Fibroblast of villous mesenchyme (primary cell): Measurements from ENCODE around the gene ARID3A. TPM values are rescaled to one million over a fixed set of nuclear protein-coding genes. Genes with fewer than 3 reads are reported as not detected.

Experiments
- DNase-seq: peaks from one replicate; pipeline ENCODE4 v3.0.0-alpha.2; 2010; ENCODE audit warnings: low read depth
- H3K4me3 ChIP-seq: 2 replicates; pipeline ENCODE4 v1.5.1; 2011; ENCODE audit warnings: low read depth, mild to moderate bottlenecking, low read length
- CTCF ChIP-seq: IDR thresholded peaks from 2 replicates; pipeline ENCODE4 v1.5.1; 2012; ENCODE audit warnings: low read depth, mild to moderate bottlenecking, low read length; ENCODE audit not compliant: insufficient read depth
- total RNA-seq: library from RNA; depleted of rRNA; stranded (reverse); fragments of >200 nt; gene quantifications from 2 replicates; pipeline ENCODE4 v1.2.3, GENCODE V29; 2012

Gene ARID3A
- total RNA-seq, 1 donor, result 45.8 TPM

DNA sequence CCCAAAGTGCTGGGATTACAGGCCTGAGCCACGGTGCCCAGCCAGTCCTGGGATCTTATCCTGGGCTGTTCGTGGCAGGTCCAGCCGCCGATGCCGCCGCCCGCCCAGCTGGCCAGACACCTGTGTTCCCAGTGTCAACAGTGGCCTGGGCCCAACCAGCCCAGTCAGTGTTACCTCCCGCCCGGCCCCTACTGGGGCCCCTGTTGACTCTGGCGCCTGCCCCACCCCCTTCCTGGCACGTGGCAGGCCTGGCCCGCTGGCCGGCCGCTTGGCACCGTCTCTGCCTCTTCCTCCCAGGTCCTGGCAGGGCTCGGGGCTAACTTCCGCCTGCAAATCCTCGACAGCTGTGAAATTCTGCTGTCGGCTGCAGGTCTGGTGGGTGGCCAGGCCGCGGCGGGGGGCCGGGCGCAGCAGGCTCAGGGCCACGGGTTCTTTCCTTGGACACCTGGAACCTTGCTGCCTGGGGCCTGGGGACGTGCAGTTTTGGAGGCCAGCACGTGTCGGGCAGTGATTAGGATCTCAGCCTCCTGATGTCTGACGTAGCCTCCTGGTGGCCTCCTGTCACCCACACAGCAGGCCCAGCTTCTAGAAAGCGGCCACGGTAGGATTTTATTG lies 9.1 kb downstream of the ARID3A start:
- TF ChIP-seq CTCF, result no peak
- peak; percentile 85 for DNase-seq
- H3K4me3 ChIP-seq, result no peak overlapping the region

DNA sequence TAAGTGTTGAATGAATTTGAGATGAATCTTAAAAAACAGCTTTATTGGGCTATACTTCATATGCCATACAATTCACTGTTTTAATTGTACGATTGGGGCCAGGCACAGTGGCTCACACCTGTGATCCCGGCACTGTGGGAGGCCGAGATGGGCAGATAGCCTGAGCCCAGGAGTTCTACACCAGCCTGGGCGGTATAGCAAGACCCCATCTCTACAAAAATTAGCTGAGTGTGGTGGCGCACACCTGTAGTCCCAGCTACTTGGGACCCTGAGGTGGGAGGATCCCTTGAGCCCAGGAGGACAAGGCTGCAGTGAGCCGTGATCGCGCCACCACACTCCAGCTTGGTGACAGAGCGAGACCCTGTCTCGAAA lies 10.3 kb downstream of the ARID3A start:
- H3K4me3 ChIP-seq, result no peak overlapping the region
- no peak for TF ChIP-seq CTCF
- DNase-seq, result no peak

DNA sequence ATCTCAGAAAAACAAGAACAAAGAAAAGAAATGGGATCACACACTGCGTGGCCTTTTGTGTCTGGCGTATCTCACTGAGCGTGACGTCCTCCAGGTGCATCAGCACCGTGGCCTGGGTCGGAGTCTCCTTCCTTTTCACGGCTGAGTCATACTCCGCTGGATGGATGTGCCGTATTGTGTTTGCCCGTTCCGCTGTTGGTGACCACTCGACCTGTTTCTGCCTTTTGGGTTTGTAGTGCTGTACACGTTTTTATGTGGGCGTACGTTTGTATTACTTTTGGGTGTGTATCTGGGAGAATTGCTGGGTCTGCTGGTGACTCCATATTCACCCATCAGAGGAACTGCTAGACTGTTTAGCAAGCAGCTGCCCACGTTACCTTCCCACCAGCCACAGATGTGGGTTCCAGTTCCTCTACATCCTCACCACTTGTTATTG lies 11.4 kb downstream of the ARID3A start:
- H3K4me3 ChIP-seq, result no peak overlapping the region
- TF ChIP-seq CTCF, result no peak
- DNase-seq, result no peak

GRCh38 chr19:938233-938923 lies 12.5 kb downstream of the ARID3A start:
- no peak overlapping the region for H3K4me3 ChIP-seq
- DNase-seq, result no peak
- TF ChIP-seq CTCF, result no peak

DNA sequence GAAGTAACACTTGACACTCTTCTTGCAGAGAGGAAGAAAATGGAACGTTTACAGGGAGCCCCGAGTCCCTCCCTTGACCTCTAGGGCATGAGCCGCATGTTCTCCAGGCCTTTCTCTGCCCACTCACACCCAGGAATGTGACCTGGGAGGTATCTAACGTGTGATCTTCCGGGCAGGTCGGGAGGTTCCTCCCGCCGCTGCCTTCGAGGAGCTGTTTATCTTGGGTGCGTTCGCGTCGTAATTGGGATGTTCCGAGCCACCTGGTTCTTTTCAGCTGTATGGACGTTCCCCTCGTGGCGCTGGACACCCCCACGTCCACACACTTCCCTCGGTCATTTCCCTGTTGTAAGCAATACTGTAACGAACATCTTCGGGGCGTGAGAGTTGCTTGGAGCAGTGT lies 13.6 kb downstream of the ARID3A start:
- no peak overlapping the region for H3K4me3 ChIP-seq
- TF ChIP-seq CTCF, result no peak
- no peak for DNase-seq

DNA sequence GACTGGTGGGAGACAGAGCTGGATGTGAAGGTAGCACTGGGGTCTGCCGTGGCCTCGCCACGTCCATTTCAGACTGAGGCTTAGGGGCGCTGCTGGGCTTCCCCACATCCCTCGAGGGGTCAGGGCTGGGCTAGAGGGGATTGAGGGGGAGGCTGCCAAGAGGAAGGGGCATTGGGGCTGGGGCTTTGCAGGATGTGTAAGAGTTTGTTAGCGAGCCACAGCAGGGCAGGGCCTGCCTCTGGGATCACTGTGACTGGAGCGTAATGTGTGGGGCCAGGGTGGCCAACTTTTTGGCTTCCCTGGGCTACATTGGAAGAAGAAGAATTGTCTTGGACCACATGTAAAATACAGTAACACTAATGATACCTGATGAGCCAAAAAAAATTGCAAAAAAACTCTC lies 14.1 kb downstream of the ARID3A start:
- no peak for DNase-seq
- no peak overlapping the region for H3K4me3 ChIP-seq
- TF ChIP-seq CTCF, result no peak
